ENCODE measurements around the gene UFC1. TPM values are rescaled to one million over a fixed set of nuclear protein-coding genes. Genes with fewer than 3 reads are reported as not detected.
A peak's percentile ranks its signal among the peaks of the same experiment; 100 is the strongest.

Gene UFC1
- total RNA-seq, 5 donors from 2014 or later (not counting 1 experiment from before 2014, with no cell fraction given), result 82.9 to 109 (median 93.8) TPM

DNA sequence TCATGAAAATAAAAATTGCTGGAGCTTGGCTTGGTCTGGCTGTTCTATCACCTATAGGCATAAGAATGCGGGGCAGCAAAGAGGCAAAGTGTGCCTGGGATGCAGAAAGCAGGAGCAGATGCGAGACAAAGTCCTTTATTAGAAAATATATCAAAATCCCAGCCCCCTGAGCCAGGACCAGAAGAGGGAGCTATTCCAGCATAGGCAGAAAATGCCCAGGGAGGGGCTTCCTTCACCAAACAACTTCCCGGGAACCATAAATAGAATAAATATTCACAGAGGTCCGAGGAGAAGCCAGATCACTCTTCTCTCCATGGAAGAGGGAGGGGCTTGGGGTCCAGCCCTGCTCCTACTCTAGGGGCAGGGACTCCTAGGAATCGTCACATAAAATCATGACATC is 17.4 kb downstream of the UFC1 start:
- no peaks in the 10 kb centered on the region for H3K27me3 Mint-ChIP-seq
- H3K4me1 Mint-ChIP-seq, result peaks cover 51 to 60% (median 55%) of the 10 kb centered on the region in 3 donors
- ChIA-PET POLR2A (no interaction called here), CTCF (interaction anchor here in 1 of 2 donors (1.6 kb wide), 1 partner anchor 54 kb away, joined by 3 read pairs; the partner anchor contains the start of gene TOMM40L)
- peaks cover 49% of the 10 kb centered on the region for H3K36me3 Mint-ChIP-seq
- H3K9me3 ChIP-seq, result no peaks in the 10 kb centered on the region
- H3K27me3 ChIP-seq (replicated peaks in 1 of 2; ENCODE audit: control insufficient read depth in 2 of 2, extremely low read depth in 1 of 2, insufficient read depth in 2 of 2, low read length in 1 of 2), result no peaks in the 10 kb centered on the region
- peak overlapping the region in 1 of 2 donors; percentile 57 for H3K27ac Mint-ChIP-seq
- H3K27ac ChIP-seq (ENCODE audit: low read length), result no peak overlapping the region
- DNase-seq (no peak), ATAC-seq (replicated peaks in 1 of 4) (no peak)
- peaks cover 26 to 71% of the 10 kb centered on the region in 2 donors for H3K36me3 ChIP-seq (ENCODE audit: control insufficient read depth in 2 of 2, extremely low read depth in 1 of 2, insufficient read depth in 1 of 2, low read length in 1 of 2)
- no peaks in the 10 kb centered on the region for H3K9me3 Mint-ChIP-seq
- peaks cover 10 to 34% of the 10 kb centered on the region in 2 experiments for H3K4me1 ChIP-seq (ENCODE audit: control insufficient read depth in 1 of 2, extremely low read depth in 1 of 2, insufficient read depth in 2 of 2, low read length in 2 of 2)
- no CpG with 5 or more reads among the region's 5 CpGs for WGBS (ENCODE audit: insufficient coverage)
- H3K4me3 Mint-ChIP-seq, result no peak overlapping the region
- H3K4me3 ChIP-seq (ENCODE audit: control insufficient read depth in 1 of 2, extremely low read depth in 1 of 2, low read length in 1 of 2), result no peak overlapping the region

- POLR2A ChIA-PET, result no interaction called here
- H3K9me3 ChIP-seq, result no peaks in the 10 kb centered on the region
- no peak overlapping the region for H3K27ac Mint-ChIP-seq
- WGBS (ENCODE audit: insufficient coverage), result 79% methylated on average over 11 of the region's 12 CpGs
- DNase-seq (no peak), ATAC-seq (replicated peaks in 1 of 4) (no peak)
- H3K4me3 ChIP-seq (ENCODE audit: control insufficient read depth in 1 of 2, extremely low read depth in 1 of 2, low read length in 1 of 2), result no peak overlapping the region
- no peaks in the 10 kb centered on the region for H3K9me3 Mint-ChIP-seq
- peaks cover 13 to 35% of the 10 kb centered on the region in 2 experiments for H3K4me1 ChIP-seq (ENCODE audit: control insufficient read depth in 1 of 2, extremely low read depth in 1 of 2, insufficient read depth in 2 of 2, low read length in 2 of 2)
- no peaks in the 10 kb centered on the region for H3K27me3 ChIP-seq (replicated peaks in 1 of 2; ENCODE audit: control insufficient read depth in 2 of 2, extremely low read depth in 1 of 2, insufficient read depth in 2 of 2, low read length in 1 of 2)
- peaks cover 26 to 71% of the 10 kb centered on the region in 2 donors for H3K36me3 ChIP-seq (ENCODE audit: control insufficient read depth in 2 of 2, extremely low read depth in 1 of 2, insufficient read depth in 1 of 2, low read length in 1 of 2)
- H3K27me3 Mint-ChIP-seq, result no peaks in the 10 kb centered on the region
- peaks cover 51% of the 10 kb centered on the region for H3K36me3 Mint-ChIP-seq
- no peak overlapping the region for H3K27ac ChIP-seq (ENCODE audit: low read length)
- peaks cover 56 to 60% (median 57%) of the 10 kb centered on the region in 3 donors for H3K4me1 Mint-ChIP-seq
- H3K4me3 Mint-ChIP-seq, result no peak overlapping the region
- CTCF ChIA-PET, result interaction anchor here in 1 of 2 donors (1.6 kb wide), 1 partner anchor 54 kb away, joined by 3 read pairs; the partner anchor contains the start of gene TOMM40L
These were observed 17.9 kb downstream of the UFC1 start for GRCh38 chr1:161171696-161172095.

DNA sequence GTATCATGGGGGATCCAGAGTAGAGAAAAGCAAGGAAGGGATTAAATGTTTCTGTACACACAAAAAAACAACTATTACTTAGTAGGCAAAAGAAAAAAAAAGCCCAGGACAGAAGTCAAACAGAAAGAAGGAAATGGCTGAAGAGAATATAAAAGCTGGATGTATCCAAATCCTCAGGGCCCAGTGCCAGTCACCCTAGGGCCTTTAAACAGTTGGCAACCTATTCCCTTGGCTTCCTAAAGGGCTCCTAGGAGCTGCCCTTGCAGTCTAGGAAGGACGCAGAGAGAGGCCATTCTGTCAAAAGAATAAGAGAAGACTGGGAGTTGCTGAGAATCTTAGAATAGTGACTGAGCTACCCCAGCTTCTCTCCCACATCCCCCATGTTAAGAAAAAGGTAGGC is 18.6 kb downstream of the UFC1 start:
- no CpG with 5 or more reads among the region's 1 CpG for WGBS (ENCODE audit: insufficient coverage)
- no peak for ATAC-seq (replicated peaks in 1 of 4)
- Mint-ChIP-seq H3K27ac (peak overlapping the region; percentile 72 to 80), H3K36me3 (peaks cover 51% of the 10 kb centered on the region), H3K4me3 (no peak overlapping the region), H3K4me1 (peaks cover 55 to 58% (median 56%) of the 10 kb centered on the region in 3 donors), H3K9me3 (no peaks in the 10 kb centered on the region), H3K27me3 (no peaks in the 10 kb centered on the region)
- CTCF ChIA-PET, result interaction anchor here in 1 of 2 donors (1.6 kb wide), 1 partner anchor 53 kb away, joined by 3 read pairs; the partner anchor contains the start of gene TOMM40L
- no peak for DNase-seq
- POLR2A ChIA-PET, result no interaction called here
- H3K27me3 ChIP-seq (replicated peaks in 1 of 2; ENCODE audit: control insufficient read depth in 2 of 2, extremely low read depth in 1 of 2, insufficient read depth in 2 of 2, low read length in 1 of 2), result no peaks in the 10 kb centered on the region
- no peak overlapping the region for H3K4me3 ChIP-seq (ENCODE audit: control insufficient read depth in 1 of 2, extremely low read depth in 1 of 2, low read length in 1 of 2)
- H3K4me1 ChIP-seq (ENCODE audit: control insufficient read depth in 1 of 2, extremely low read depth in 1 of 2, insufficient read depth in 2 of 2, low read length in 2 of 2), result peaks cover 8 to 32% of the 10 kb centered on the region in 2 experiments
- H3K36me3 ChIP-seq (ENCODE audit: control insufficient read depth in 2 of 2, extremely low read depth in 1 of 2, insufficient read depth in 1 of 2, low read length in 1 of 2), result peaks cover 26 to 71% of the 10 kb centered on the region in 2 donors
- H3K9me3 ChIP-seq, result no peaks in the 10 kb centered on the region
- no peak overlapping the region for H3K27ac ChIP-seq (ENCODE audit: low read length)

- 100% methylated on average over 1 of the region's 4 CpGs for WGBS (ENCODE audit: insufficient coverage)
- peaks cover 51% of the 10 kb centered on the region for H3K36me3 Mint-ChIP-seq
- H3K27me3 Mint-ChIP-seq, result no peaks in the 10 kb centered on the region
- H3K4me3 Mint-ChIP-seq, result no peak overlapping the region
- Histone ChIP-seq H3K4me1 (ENCODE audit: control insufficient read depth in 1 of 2, extremely low read depth in 1 of 2, insufficient read depth in 2 of 2, low read length in 2 of 2) (peaks cover 8 to 33% of the 10 kb centered on the region in 2 experiments), H3K36me3 (ENCODE audit: control insufficient read depth in 2 of 2, extremely low read depth in 1 of 2, insufficient read depth in 1 of 2, low read length in 1 of 2) (peaks cover 26 to 71% of the 10 kb centered on the region in 2 donors), H3K4me3 (ENCODE audit: control insufficient read depth in 1 of 2, extremely low read depth in 1 of 2, low read length in 1 of 2) (no peak overlapping the region), H3K27me3 (replicated peaks in 1 of 2; ENCODE audit: control insufficient read depth in 2 of 2, extremely low read depth in 1 of 2, insufficient read depth in 2 of 2, low read length in 1 of 2) (no peaks in the 10 kb centered on the region), H3K9me3 (no peaks in the 10 kb centered on the region), H3K27ac (ENCODE audit: low read length) (no peak overlapping the region)
- peaks cover 57 to 61% (median 59%) of the 10 kb centered on the region in 3 donors for H3K4me1 Mint-ChIP-seq
- ChIA-PET CTCF (interaction anchor here in 1 of 2 donors (1.6 kb wide), 1 partner anchor 53 kb away, joined by 3 read pairs; the partner anchor contains the start of gene TOMM40L), POLR2A (interaction anchor here in 1 of 2 donors (0.5 kb wide), 1 partner anchor 405 kb away, joined by 3 read pairs; no protein-coding TSS in a partner anchor)
- H3K9me3 Mint-ChIP-seq, result no peaks in the 10 kb centered on the region
- ATAC-seq (replicated peaks in 1 of 4), result no peak
- no peak for DNase-seq
- peak overlapping the region; percentile 72 to 80 for H3K27ac Mint-ChIP-seq
These were observed 19.1 kb downstream of the UFC1 start for GRCh38 chr1:161172776-161173376.

- Mint-ChIP-seq H3K4me3 (no peak overlapping the region), H3K36me3 (peaks cover 51% of the 10 kb centered on the region), H3K4me1 (peaks cover 57 to 67% (median 61%) of the 10 kb centered on the region in 3 donors), H3K9me3 (no peaks in the 10 kb centered on the region), H3K27ac (peak overlapping the region in 1 of 2 donors; percentile 48), H3K27me3 (no peaks in the 10 kb centered on the region)
- DNase-seq, result no peak
- ATAC-seq (replicated peaks in 1 of 4), result no peak
- ChIA-PET POLR2A (no interaction called here), CTCF (interaction anchor here in 1 of 2 donors (0.7 kb wide), 1 partner anchor 8 kb away, joined by 3 read pairs; the partner anchor contains the start of gene PPOX)
- Histone ChIP-seq H3K27ac (ENCODE audit: low read length) (no peak overlapping the region), H3K27me3 (replicated peaks in 1 of 2; ENCODE audit: control insufficient read depth in 2 of 2, extremely low read depth in 1 of 2, insufficient read depth in 2 of 2, low read length in 1 of 2) (no peaks in the 10 kb centered on the region), H3K4me3 (ENCODE audit: control insufficient read depth in 1 of 2, extremely low read depth in 1 of 2, low read length in 1 of 2) (no peak overlapping the region), H3K4me1 (ENCODE audit: control insufficient read depth in 1 of 2, extremely low read depth in 1 of 2, insufficient read depth in 2 of 2, low read length in 2 of 2) (peaks cover 8 to 33% of the 10 kb centered on the region in 2 experiments), H3K9me3 (no peaks in the 10 kb centered on the region), H3K36me3 (ENCODE audit: control insufficient read depth in 2 of 2, extremely low read depth in 1 of 2, insufficient read depth in 1 of 2, low read length in 1 of 2) (peaks cover 21 to 66% of the 10 kb centered on the region in 2 donors)
- WGBS (ENCODE audit: insufficient coverage), result 94% methylated on average over 9 of the region's 11 CpGs
These were observed 19.9 kb downstream of the UFC1 start for GRCh38 chr1:161173711-161174110.

DNA sequence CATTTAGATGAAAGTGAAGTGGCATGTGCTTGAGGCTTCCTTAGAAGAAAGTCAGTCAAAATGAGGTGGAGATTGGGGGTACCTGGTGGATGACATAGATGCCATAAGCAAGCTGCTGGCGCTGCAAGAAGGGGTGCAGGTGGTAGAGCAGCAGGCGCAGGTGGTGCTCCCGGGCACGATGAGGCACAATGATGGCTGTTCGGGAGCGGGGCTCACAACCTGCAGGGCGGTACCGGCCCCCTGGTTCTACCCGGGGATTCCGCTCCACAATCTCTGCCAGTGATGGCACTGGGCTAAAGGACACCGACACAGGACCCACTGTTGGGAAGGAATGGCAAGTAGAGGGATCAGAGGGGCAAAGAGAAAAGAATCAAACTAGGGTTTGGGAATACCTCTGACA is 21.1 kb downstream of the UFC1 start:
- Histone ChIP-seq H3K4me3 (ENCODE audit: control insufficient read depth in 1 of 2, extremely low read depth in 1 of 2, low read length in 1 of 2) (no peak overlapping the region), H3K36me3 (ENCODE audit: control insufficient read depth in 2 of 2, extremely low read depth in 1 of 2, insufficient read depth in 1 of 2, low read length in 1 of 2) (peaks cover 16 to 56% of the 10 kb centered on the region in 2 donors), H3K9me3 (no peaks in the 10 kb centered on the region), H3K4me1 (ENCODE audit: control insufficient read depth in 1 of 2, extremely low read depth in 1 of 2, insufficient read depth in 2 of 2, low read length in 2 of 2) (peaks cover 8 to 38% of the 10 kb centered on the region in 2 experiments), H3K27me3 (replicated peaks in 1 of 2; ENCODE audit: control insufficient read depth in 2 of 2, extremely low read depth in 1 of 2, insufficient read depth in 2 of 2, low read length in 1 of 2) (no peaks in the 10 kb centered on the region), H3K27ac (ENCODE audit: low read length) (no peak overlapping the region)
- ATAC-seq (replicated peaks in 1 of 4) (no peak), DNase-seq (no peak)
- over 99% methylated on average over 10 of the region's 11 CpGs for WGBS (ENCODE audit: insufficient coverage)
- Mint-ChIP-seq H3K27me3 (no peaks in the 10 kb centered on the region), H3K27ac (peak overlapping the region; percentile 62 to 99), H3K4me3 (peak overlapping the region; percentile 44 to 99 (median 91)), H3K36me3 (peaks cover 47% of the 10 kb centered on the region), H3K9me3 (no peaks in the 10 kb centered on the region), H3K4me1 (peaks cover 57 to 70% (median 61%) of the 10 kb centered on the region in 3 donors)
- CTCF ChIA-PET, result no interaction called here
- POLR2A ChIA-PET, result interaction anchor here (0.6 to 0.7 kb wide), 2 partner anchors 28 to 154 kb away, joined by 3 to 4 read pairs; partner anchors contain the start of gene F11R (in 1 of the 2)

Data from T-cell (primary cell).